HepG2 (cell line): Measurements from ENCODE around the gene LRRC55. TPM values are rescaled to one million over a fixed set of nuclear protein-coding genes. Genes with fewer than 3 reads are reported as not detected.

ENCODE experiments used
- ATAC-seq: fragments of 200-7000 bp; cut with Tn5 transposase; 3 replicates; pipeline ENCODE4 v1.9.1; 2020; ENCODE audit warnings: mild to moderate bottlenecking, moderate library complexity
- BruUV-seq: library from RNA; stranded (reverse); fragments of 400-500 nt; replicated peaks from 2 replicates; lab custom pipeline; 2021; lab: Mats Ljungman, UMichigan
- CTCF ChIA-PET: fragments of 300-600 bp; formaldehyde crosslinking; extraction: SDS; loops from one replicate; lab custom pipeline; 2021; ENCODE audit warnings: low total read pairs, inconsistent platforms, low intra/inter-chr PET ratio; lab: Yijun Ruan, JAX
- POLR2A ChIA-PET: fragments of 350-600 bp; sonication (Branson Sonifier 250); formaldehyde crosslinking; loops from one replicate; lab custom pipeline; 2020; ENCODE audit warnings: antibody characterized with exemption, inconsistent platforms; lab: Yijun Ruan, JAX
- DNase-seq: peaks from one replicate; pipeline ENCODE4 v3.0.0-alpha.2; 2015; ENCODE audit warnings: low spot score
- FAIRE-seq: peaks from 3 replicates; lab custom pipeline; 2011; peaks lifted over from hg19 to GRCh38; lab: Jason Lieb, UNC
- H2AFZ ChIP-seq: one replicate; pipeline ENCODE4 v1.6.1; 2011; ENCODE audit warnings: low read length, inconsistent platforms
- H3K27ac ChIP-seq: fragments of 300-600 bp; 3 replicates; pipeline ENCODE4 v1.8.0; 2011; ENCODE audit warnings: mixed run types, mild to moderate bottlenecking, mixed read lengths, low read length, inconsistent platforms; ENCODE audit not compliant: insufficient read depth; ENCODE audit errors: extremely low read length
- H3K27me3 ChIP-seq, 2 experiments: fragments of 200-600 bp in 1 of 2; 2 replicates in 1 of 2; 3 replicates in 1 of 2; pipeline versions ENCODE4 v1.6.0 to v1.8.0; 2011; ENCODE audit warnings: low read length in 2 of 2, mild to moderate bottlenecking in 2 of 2, moderate library complexity in 2 of 2, inconsistent platforms in 1 of 2; ENCODE audit not compliant: insufficient read depth in 2 of 2, control insufficient read depth in 1 of 2
- H3K36me3 ChIP-seq, 2 experiments: fragments of 200-600 bp in 1 of 2; replicated peaks in 1 of 2; 2 replicates in 1 of 2; 3 replicates in 1 of 2; pipeline versions ENCODE4 v1.5.1 to v1.8.0; 2011; ENCODE audit warnings: low read length in 2 of 2, inconsistent platforms in 1 of 2; ENCODE audit not compliant: insufficient read depth in 2 of 2, control insufficient read depth in 1 of 2
- H3K4me1 ChIP-seq: 2 replicates; pipeline ENCODE4 v1.5.1; 2012; ENCODE audit warnings: low read length, inconsistent platforms; ENCODE audit not compliant: insufficient read depth
- H3K4me2 ChIP-seq: 2 replicates; pipeline ENCODE4 v1.6.0; 2011; ENCODE audit warnings: low read depth, low read length, inconsistent platforms
- H3K4me3 ChIP-seq, 3 experiments: fragments of 200-600 bp in 1 of 3; sonication (generic), shearing (Covaris generic) in 1 of 3; replicated peaks in 1 of 3; 2 replicates each; pipeline ENCODE4 v1.5.1; 2011 to 2016; ENCODE audit warnings: low read length in 3 of 3, inconsistent platforms in 2 of 3, low read depth in 2 of 3, mild to moderate bottlenecking in 2 of 3, control low read depth in 1 of 3, mixed read lengths in 1 of 3; ENCODE audit not compliant: insufficient read depth in 1 of 3
- H3K79me2 ChIP-seq: one replicate; pipeline ENCODE4 v1.6.1; 2011; ENCODE audit warnings: low read length, inconsistent platforms; ENCODE audit not compliant: insufficient read depth
- H3K9ac ChIP-seq: 2 replicates; pipeline ENCODE4 v1.6.0; 2011; ENCODE audit warnings: mild to moderate bottlenecking, low read depth, low read length, inconsistent platforms; ENCODE audit not compliant: insufficient read depth
- H3K9me3 ChIP-seq: 2 replicates; pipeline ENCODE4 v1.5.1; 2012; ENCODE audit warnings: mild to moderate bottlenecking, low read length
- H4K20me1 ChIP-seq: 2 replicates; pipeline ENCODE4 v1.6.0; 2011; ENCODE audit warnings: inconsistent platforms, mild to moderate bottlenecking, low read length, moderate library complexity; ENCODE audit not compliant: insufficient read depth
- AHR ChIP-seq: IDR thresholded peaks from 2 replicates; pipeline ENCODE4 v1.6.1; 2018; ENCODE audit warnings: missing genetic modification reagents, missing compliant biosample characterization
- GPN1 ChIP-seq: sonication (generic); formaldehyde crosslinking; IDR thresholded peaks from 2 replicates; pipeline ENCODE4 v1.5.1; 2020; ENCODE audit warnings: missing genetic modification reagents, borderline replicate concordance
- IKZF5 ChIP-seq: IDR thresholded peaks from 2 replicates; pipeline ENCODE4 v1.6.1; 2018; ENCODE audit warnings: missing genetic modification reagents, mild to moderate bottlenecking, missing compliant biosample characterization
- NR1H2 ChIP-seq: sonication (generic); formaldehyde crosslinking; IDR thresholded peaks from 2 replicates; pipeline ENCODE4 v1.8.1; 2022; ENCODE audit warnings: low read depth, missing genetic modification reagents, borderline replicate concordance
- NR2F6 ChIP-seq, 2 experiments: IDR thresholded peaks; 2 replicates each; pipeline ENCODE4 v1.6.1; 2016; ENCODE audit warnings: antibody characterized with exemption in 1 of 2, mild to moderate bottlenecking in 1 of 2
- RBAK ChIP-seq: sonication (generic); formaldehyde crosslinking; IDR thresholded peaks from 2 replicates; pipeline ENCODE4 v1.5.1; 2020; ENCODE audit warnings: mild to moderate bottlenecking, missing genetic modification reagents
- SIN3A ChIP-seq: IDR thresholded peaks from 2 replicates; pipeline ENCODE4 v1.6.1; 2011; ENCODE audit warnings: low read depth, mild to moderate bottlenecking, control low read depth, low read length, borderline replicate concordance
- SIN3B ChIP-seq: fragments of 150-350 bp; IDR thresholded peaks from 2 replicates; pipeline ENCODE4 v1.6.1; 2014; ENCODE audit warnings: low read length
- TCF12 ChIP-seq, 2 experiments: fragments of 450-650 bp in 1 of 2; sonication (generic) in 1 of 2; formaldehyde crosslinking in 1 of 2; IDR thresholded peaks; 2 replicates each; pipeline versions ENCODE4 v1.6.1 to v1.8.0; 2017 to 2022; ENCODE audit warnings: antibody characterized with exemption in 1 of 2, mild to moderate bottlenecking in 1 of 2, missing genetic modification reagents in 1 of 2, moderate library complexity in 1 of 2
- TIGD3 ChIP-seq: sonication (generic); formaldehyde crosslinking; IDR thresholded peaks from 2 replicates; pipeline ENCODE4 v1.5.1; 2020; ENCODE audit warnings: mild to moderate bottlenecking, missing genetic modification reagents, borderline replicate concordance
- XRCC5 ChIP-seq: fragments of 200-400 bp; formaldehyde crosslinking; optimal IDR thresholded peaks from 2 replicates; pipeline ENCODE3; 2017; ENCODE audit warnings: mild to moderate bottlenecking, low read length
- ZNF263 ChIP-seq: sonication (generic); formaldehyde crosslinking; IDR thresholded peaks from 2 replicates; pipeline ENCODE4 v1.4.0; 2020; ENCODE audit warnings: missing genetic modification reagents
- ZNF337 ChIP-seq: sonication (generic); formaldehyde crosslinking; IDR thresholded peaks from 2 replicates; pipeline ENCODE4 v1.5.1; 2020; ENCODE audit warnings: missing genetic modification reagents, low read depth, mild to moderate bottlenecking, borderline replicate concordance
- ZNF382 ChIP-seq: sonication (generic); formaldehyde crosslinking; IDR thresholded peaks from 2 replicates; pipeline ENCODE4 v1.5.0; 2020; ENCODE audit warnings: missing genetic modification reagents, mild to moderate bottlenecking, borderline replicate concordance
- ZNF703 ChIP-seq: sonication (generic); formaldehyde crosslinking; IDR thresholded peaks from 2 replicates; pipeline ENCODE4 v1.5.1; 2020; ENCODE audit warnings: missing genetic modification reagents, mild to moderate bottlenecking, moderate library complexity, borderline replicate concordance
- ZNF720 ChIP-seq: sonication (generic); formaldehyde crosslinking; IDR thresholded peaks from 2 replicates; pipeline ENCODE4 v1.4.0; 2020; ENCODE audit warnings: missing genetic modification reagents
- WGBS: methylation state at CpG from one replicate; pipeline ENCODE4 v1.1.6; 2017; ENCODE audit warnings: low lambda C conversion rate; 5-methylcytosine and 5-hydroxymethylcytosine counted together
- in situ Hi-C: cut with HindIII; loops from 2 replicates; pipeline ENCODE4 v1.10.0; 2017; ENCODE audit warnings: low pct_unique_long_range_greater_than_20kb; ENCODE audit not compliant: extremely low pct_ligation_motif_present
- intact Hi-C: fragments of 100-400 bp; cut with micrococcal nuclease; formaldehyde crosslinking; loops from one replicate; pipeline ENCODE4 v1.10.0; 2022; ENCODE audit not compliant: unreplicated experiment
- polyA plus RNA-seq, 8 experiments: library from polyadenylated mRNA; depleted of rRNA in 3 of 8; stranded (reverse) in 7 of 8; unstranded in 1 of 8; fragments of >200 nt; fragmentation: Illumina TruSeq in 4 of 8; extraction: Trizol in 4 of 8; gene quantifications; 2 replicates each; pipeline versions ENCODE4 v1.2.1 to v1.2.3, GENCODE V29; 2011 to 2016; ENCODE audit warnings: low read depth in 4 of 8, missing spikeins in 1 of 8, mixed read lengths in 1 of 8; ENCODE audit not compliant: insufficient read depth in 1 of 8
- total RNA-seq, 5 experiments: library from RNA; depleted of rRNA; stranded (reverse); fragments of >200 nt; fragmentation: Illumina TruSeq; extraction: Trizol; gene quantifications; 2 replicates each; pipeline ENCODE4 v1.2.3, GENCODE V29; 2016; ENCODE audit warnings: low read depth in 1 of 5

LRRC55 gene
- total and polyA plus RNA-seq, 2 of the 13 experiments (the other 11 are each of a cell fraction or from before 2014, with no cell fraction given), result not detected

GRCh38 chr11:57207168-57207567, 25.4 kb downstream of the LRRC55 start:
- no peak overlapping the region for H3K9ac ChIP-seq
- no peaks in the 10 kb centered on the region for H3K36me3 ChIP-seq
- no peaks in the 10 kb centered on the region for H3K9me3 ChIP-seq
- no peaks in the 10 kb centered on the region for H3K79me2 ChIP-seq
- H3K27ac ChIP-seq, result no peak overlapping the region
- no peak for FAIRE-seq
- no peaks in the 10 kb centered on the region for H4K20me1 ChIP-seq
- no TSS peak for BruUV-seq
- no peaks in the 10 kb centered on the region for H3K4me1 ChIP-seq
- peaks cover under 1 to 23% of the 10 kb centered on the region in 2 experiments; a peak in 4 of 5 replicates for H3K27me3 ChIP-seq
- in situ Hi-C loops (no loop called here), intact Hi-C loops (no loop called here)
- H2AFZ ChIP-seq, result no peak overlapping the region
- CTCF ChIA-PET, result no interaction called here
- TF ChIP-seq SIN3A (no peak), IKZF5 (no peak), RBAK (CRISPR knock-in tag) (no peak), TCF12 (IDR thresholded peaks at IDR 0.05) (no peak), TCF12 (CRISPR knock-in tag; IDR thresholded peaks at IDR 0.05) (no peak)
- no peak for DNase-seq
- no peak overlapping the region for H3K4me2 ChIP-seq
- H3K4me3 ChIP-seq, result no peak overlapping the region
- no peak for ATAC-seq
- POLR2A ChIA-PET, result no interaction called here
- WGBS, result 10% methylated on average over 2 of the region's 6 CpGs

GRCh38 chr11:57210781-57211180, 29.0 kb downstream of the LRRC55 start:
- CTCF ChIA-PET, result no interaction called here
- in situ Hi-C loops, result no loop called here
- no peak overlapping the region for H2AFZ ChIP-seq
- POLR2A ChIA-PET, result no interaction called here
- intact Hi-C loops, result no loop called here
- H3K4me2 ChIP-seq, result no peak overlapping the region
- H3K4me3 ChIP-seq, result no peak overlapping the region
- no peaks in the 10 kb centered on the region for H3K4me1 ChIP-seq
- no peaks in the 10 kb centered on the region for H3K79me2 ChIP-seq
- ATAC-seq (no peak), DNase-seq (no peak), FAIRE-seq (no peak)
- WGBS, result 2% methylated on average over 7 of the region's 7 CpGs
- no peaks in the 10 kb centered on the region for H4K20me1 ChIP-seq
- H3K27me3 ChIP-seq, result peaks cover 0 to 4% of the 10 kb centered on the region in 2 experiments; a peak in 4 of 5 replicates
- H3K9ac ChIP-seq, result no peak overlapping the region
- no peaks in the 10 kb centered on the region for H3K36me3 ChIP-seq
- no peak overlapping the region for H3K27ac ChIP-seq
- no peaks in the 10 kb centered on the region for H3K9me3 ChIP-seq
- BruUV-seq, result no TSS peak
- no peak for TF ChIP-seq XRCC5
- no peak for TF ChIP-seq AHR (CRISPR knock-in tag)
- TF ChIP-seq ZNF703 (CRISPR knock-in tag), result no peak
- TF ChIP-seq GPN1 (CRISPR knock-in tag), result no peak
- no peak for TF ChIP-seq ZNF382
- no peak for TF ChIP-seq ZNF720
- no peak for TF ChIP-seq TIGD3
- no peak for TF ChIP-seq NR1H2 (CRISPR knock-in tag)
- no peak for TF ChIP-seq ZNF337 (CRISPR knock-in tag)
- TF ChIP-seq SIN3B, result no peak
- no peak for TF ChIP-seq NR2F6 (IDR thresholded peaks at IDR 0.05)
- no peak for TF ChIP-seq NR2F6 (CRISPR knock-in tag; IDR thresholded peaks at IDR 0.05)
- TF ChIP-seq ZNF263 (CRISPR knock-in tag), result no peak
